Neutrophil (primary cell): ENCODE measurements around the gene RPRD2.
A peak's percentile ranks its signal among the peaks of the same experiment; 100 is the strongest.

ENCODE experiments used
- H3K27ac ChIP-seq: fragments of 200-600 bp; sonication (generic); 2 replicates; pipeline ENCODE4 v1.5.1; 2016; ENCODE audit warnings: mild to moderate bottlenecking, moderate library complexity
- H3K27me3 ChIP-seq: fragments of 200-600 bp; sonication (generic); 2 replicates; pipeline ENCODE4 v1.6.0; 2016; ENCODE audit warnings: mild to moderate bottlenecking
- H3K36me3 ChIP-seq: fragments of 200-600 bp; sonication (generic); 2 replicates; pipeline ENCODE4 v1.5.1; 2017
- H3K4me1 ChIP-seq, 2 experiments: fragments of 200-600 bp in 1 of 2; sonication (generic) in 1 of 2; 1 replicate in 1 of 2; 2 replicates in 1 of 2; pipeline versions ENCODE4 v1.5.1 to v1.6.1; 2013 to 2016; ENCODE audit warnings: low read depth in 1 of 2, low read length in 1 of 2, mild to moderate bottlenecking in 1 of 2, moderate library complexity in 1 of 2; ENCODE audit not compliant: control insufficient read depth in 1 of 2, insufficient read depth in 1 of 2
- H3K4me3 ChIP-seq, 2 experiments: fragments of 200-600 bp in 1 of 2; sonication (generic) in 1 of 2; 1 replicate in 1 of 2; 2 replicates in 1 of 2; pipeline ENCODE4 v1.5.1; 2013 to 2016; ENCODE audit warnings: low read depth in 1 of 2, low read length in 1 of 2, mild to moderate bottlenecking in 1 of 2, moderate library complexity in 1 of 2
- H3K9me3 ChIP-seq: fragments of 200-600 bp; sonication (generic); 2 replicates; pipeline ENCODE4 v1.5.1; 2016
- TF ChIP-seq, protein P1 (sequence below): fragments of 200-600 bp; sonication (generic); IDR thresholded peaks from 2 replicates; pipeline ENCODE4 v1.5.1; 2016; ENCODE audit warnings: antibody characterized with exemption

RPRD2 gene

GRCh38 chr1:150479370-150479769 is 115.4 kb downstream of the RPRD2 start:
- Histone ChIP-seq H3K4me1 (no peaks in the 10 kb centered on the region), H3K9me3 (no peaks in the 10 kb centered on the region)
- TF ChIP-seq, protein P1, sequence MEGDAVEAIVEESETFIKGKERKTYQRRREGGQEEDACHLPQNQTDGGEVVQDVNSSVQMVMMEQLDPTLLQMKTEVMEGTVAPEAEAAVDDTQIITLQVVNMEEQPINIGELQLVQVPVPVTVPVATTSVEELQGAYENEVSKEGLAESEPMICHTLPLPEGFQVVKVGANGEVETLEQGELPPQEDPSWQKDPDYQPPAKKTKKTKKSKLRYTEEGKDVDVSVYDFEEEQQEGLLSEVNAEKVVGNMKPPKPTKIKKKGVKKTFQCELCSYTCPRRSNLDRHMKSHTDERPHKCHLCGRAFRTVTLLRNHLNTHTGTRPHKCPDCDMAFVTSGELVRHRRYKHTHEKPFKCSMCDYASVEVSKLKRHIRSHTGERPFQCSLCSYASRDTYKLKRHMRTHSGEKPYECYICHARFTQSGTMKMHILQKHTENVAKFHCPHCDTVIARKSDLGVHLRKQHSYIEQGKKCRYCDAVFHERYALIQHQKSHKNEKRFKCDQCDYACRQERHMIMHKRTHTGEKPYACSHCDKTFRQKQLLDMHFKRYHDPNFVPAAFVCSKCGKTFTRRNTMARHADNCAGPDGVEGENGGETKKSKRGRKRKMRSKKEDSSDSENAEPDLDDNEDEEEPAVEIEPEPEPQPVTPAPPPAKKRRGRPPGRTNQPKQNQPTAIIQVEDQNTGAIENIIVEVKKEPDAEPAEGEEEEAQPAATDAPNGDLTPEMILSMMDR = no peak

GRCh38 chr1:150479927-150480352 is 116.0 kb downstream of the RPRD2 start:
- Histone ChIP-seq H3K4me3 (no peak overlapping the region), H3K36me3 (no peaks in the 10 kb centered on the region), H3K9me3 (no peaks in the 10 kb centered on the region), H3K27me3 (peaks cover 21% of the 10 kb centered on the region), H3K4me1 (no peaks in the 10 kb centered on the region), H3K27ac (no peak overlapping the region)
- TF ChIP-seq, protein P1 = no peak

More at GRCh38 chr1:150479370-150479769, 115.4 kb downstream of the RPRD2 start:
- H3K36me3 ChIP-seq = no peaks in the 10 kb centered on the region
- H3K4me3 ChIP-seq = no peak overlapping the region
- H3K27ac ChIP-seq = no peak overlapping the region
- H3K27me3 ChIP-seq = peaks cover 21% of the 10 kb centered on the region

DNA sequence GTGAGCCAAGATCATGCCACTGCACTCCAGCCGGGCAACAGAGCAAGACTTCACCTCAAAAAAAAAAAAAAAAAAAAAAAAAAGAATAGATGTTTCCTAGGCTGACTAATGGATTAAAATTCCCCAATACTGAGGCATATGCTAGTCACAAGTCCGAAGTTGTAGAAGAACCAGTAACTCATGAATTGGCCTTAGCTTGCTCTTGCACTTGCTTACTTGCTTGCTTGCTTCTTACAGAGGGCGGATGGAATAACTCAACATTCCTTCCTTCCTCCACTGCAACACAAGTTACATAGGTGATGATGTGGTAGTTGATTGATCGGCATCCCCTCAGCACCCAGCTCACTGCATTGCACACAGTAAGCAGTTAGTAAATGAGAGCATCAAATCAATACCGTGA is 120.5 kb downstream of the RPRD2 start:
- Histone ChIP-seq H3K9me3 (no peaks in the 10 kb centered on the region), H3K4me3 (no peak overlapping the region), H3K27ac (no peak overlapping the region), H3K27me3 (peaks cover 15% of the 10 kb centered on the region), H3K36me3 (peaks cover 5% of the 10 kb centered on the region), H3K4me1 (peaks cover 9 to 12% of the 10 kb centered on the region in 2 experiments)
- TF ChIP-seq, protein P1 = no peak

- no peak overlapping the region for H3K27ac ChIP-seq
- no peak overlapping the region for H3K4me3 ChIP-seq
- TF ChIP-seq, protein P1 = no peak
These were observed 120.9 kb downstream of the RPRD2 start for GRCh38 chr1:150484861-150485260.

GRCh38 chr1:150486966-150487762 is 123.2 kb downstream of the RPRD2 start, which contains the start of gene TARS2:
TSS of gene TARS2 (plus strand) at chr1:150487419. CDS start at chr1:150487451, 32 bp downstream.
- Histone ChIP-seq H3K4me3 (peak within 1 kb of the TSS; percentile 88 to 94), H3K27ac (peak within 1 kb of the TSS; percentile 69), H3K36me3 (peaks cover 23% of the 10 kb centered on the region), H3K27me3 (no peaks in the 10 kb centered on the region), H3K9me3 (no peaks in the 10 kb centered on the region), H3K4me1 (peaks cover 9 to 12% of the 10 kb centered on the region in 2 experiments)
- TF ChIP-seq, protein P1 = peak; percentile 70

More at GRCh38 chr1:150484861-150485260, 120.9 kb downstream of the RPRD2 start:
- Histone ChIP-seq H3K4me1 (peaks cover 9 to 12% of the 10 kb centered on the region in 2 experiments), H3K36me3 (peaks cover 7% of the 10 kb centered on the region), H3K27me3 (peaks cover 11% of the 10 kb centered on the region), H3K9me3 (no peaks in the 10 kb centered on the region)
